GM12892 (cell line): Measurements from ENCODE around the gene CPSF6. TPM values are rescaled to one million over a fixed set of nuclear protein-coding genes. Genes with fewer than 3 reads are reported as not detected.
"Not testable (repeated sequence)": the region's sequence is repeated elsewhere in the genome, so short reads cannot be mapped to it uniquely, and the experiment has no call there.

ENCODE experiments used
- DNase-seq: peaks from one replicate; pipeline ENCODE4 v3.0.0; 2011; ENCODE audit not compliant: insufficient read length
- FAIRE-seq: peaks from 2 replicates; lab custom pipeline; 2011; peaks lifted over from hg19 to GRCh38; lab: Jason Lieb, UNC
- POLR2A ChIP-seq: IDR thresholded peaks from 2 replicates; pipeline ENCODE4 v1.6.1; 2011; ENCODE audit warnings: low read depth, low read length, control low read depth
- POLR2AphosphoS5 ChIP-seq: IDR thresholded peaks from 2 replicates; pipeline ENCODE4 v1.6.1; 2011; ENCODE audit warnings: low read depth, low read length, control low read depth
- TAF1 ChIP-seq: IDR thresholded peaks from 2 replicates; pipeline ENCODE4 v1.6.1; 2011; ENCODE audit warnings: low read depth, mild to moderate bottlenecking, control low read depth, low read length, borderline replicate concordance
- polyA plus RNA-seq: library from polyadenylated mRNA; unstranded; fragments of >200 nt; gene quantifications from one replicate; pipeline ENCODE4 v1.2.1, GENCODE V29; 2012; ENCODE audit warnings: missing spikeins, inconsistent platforms; ENCODE audit not compliant: missing spikeins

The CPSF6 gene
- 73.6 TPM for polyA plus RNA-seq

- peak; percentile 90 for TF ChIP-seq POLR2A
- peak; percentile 52; the same call in 1 of the 2 replicates for TF ChIP-seq TAF1
- TF ChIP-seq POLR2AphosphoS5 = peak; percentile 75
- DNase-seq (peak; percentile 79), FAIRE-seq (peak; percentile 96)
These were observed at the start of gene CPSF6 for GRCh38 chr12:69239352-69239921. Gene CPSF6 (plus strand): TSS chr12:69239569. CDS start chr12:69239647, 78 bp downstream.

- DNase-seq (no peak), FAIRE-seq (no peak)
- no peak for TF ChIP-seq TAF1
- TF ChIP-seq POLR2AphosphoS5 = no peak
- TF ChIP-seq POLR2A = no peak
These were observed 42.8 kb upstream of the CPSF6 start for GRCh38 chr12:69196302-69197288.

- FAIRE-seq = not testable (repeated sequence)
These were observed 39.4 kb upstream of the CPSF6 start for GRCh38 chr12:69199976-69200375.

GRCh38 chr12:69204191-69204590 is 35.2 kb upstream of the CPSF6 start:
- DNase-seq = no peak
- TF ChIP-seq TAF1 = no peak
- TF ChIP-seq POLR2AphosphoS5 = no peak
- no peak for TF ChIP-seq POLR2A
- no peak for FAIRE-seq

More at GRCh38 chr12:69199976-69200375, 39.4 kb upstream of the CPSF6 start:
- DNase-seq = not testable (repeated sequence)

GRCh38 chr12:69210661-69211060 is 28.7 kb upstream of the CPSF6 start:
- no peak for DNase-seq
- FAIRE-seq = no peak
- TF ChIP-seq POLR2AphosphoS5 (no peak), TAF1 (no peak)

- no peak for FAIRE-seq
- TF ChIP-seq POLR2AphosphoS5 (no peak), POLR2A (no peak), TAF1 (no peak)
- no peak for DNase-seq
These were observed 28.2 kb upstream of the CPSF6 start for GRCh38 chr12:69211160-69211559.

- DNase-seq (no peak), FAIRE-seq (no peak)
- no peak for TF ChIP-seq TAF1
- no peak for TF ChIP-seq POLR2A
- TF ChIP-seq POLR2AphosphoS5 = no peak
These were observed 25.2 kb upstream of the CPSF6 start for GRCh38 chr12:69214169-69214568.

GRCh38 chr12:69225251-69225910 is 14.0 kb upstream of the CPSF6 start:
- no peak for DNase-seq
- TF ChIP-seq POLR2AphosphoS5 (no peak), POLR2A (no peak), TAF1 (no peak)
- FAIRE-seq = no peak

GRCh38 chr12:69231479-69231878 is 7.9 kb upstream of the CPSF6 start:
- no peak for FAIRE-seq
- TF ChIP-seq POLR2AphosphoS5 = no peak
- no peak for TF ChIP-seq POLR2A
- no peak for TF ChIP-seq TAF1
- no peak for DNase-seq

GRCh38 chr12:69238589-69239351 is 599 bp upstream of the CPSF6 start:
- FAIRE-seq (no peak), DNase-seq (no peak)
- TF ChIP-seq POLR2AphosphoS5 (no peak), POLR2A (no peak), TAF1 (no peak)
